H1 (cell line): Measurements from ENCODE around the gene FMNL2. TPM values are rescaled to one million over a fixed set of nuclear protein-coding genes. Genes with fewer than 3 reads are reported as not detected.

ENCODE experiments used
- CTCF ChIA-PET: fragments of 300-600 bp; sonication (Branson Sonifier 250); formaldehyde crosslinking; loops from one replicate; lab custom pipeline; 2021; ENCODE audit not compliant: partially characterized antibody; lab: Charles Lee
- POLR2A ChIA-PET: fragments of 300-600 bp; sonication (Branson Sonifier 250); formaldehyde crosslinking; loops from one replicate; lab custom pipeline; 2021; ENCODE audit warnings: inconsistent platforms; ENCODE audit not compliant: partially characterized antibody; lab: Charles Lee
- DNase-seq, 2 experiments: peaks; one replicate each; pipeline versions ENCODE4 v3.0.0 to v3.0.0-alpha.2; 2010 to 2022; ENCODE audit warnings: low spot score in 2 of 2, low read depth in 1 of 2, mixed read lengths in 1 of 2
- FAIRE-seq: peaks from 2 replicates; lab custom pipeline; 2011; peaks lifted over from hg19 to GRCh38; lab: Jason Lieb, UNC
- H2AFZ ChIP-seq: 2 replicates; pipeline ENCODE4 v1.8.1; 2012; ENCODE audit warnings: low read length, inconsistent platforms
- H2AK5ac ChIP-seq: 2 replicates; pipeline ENCODE4 v1.6.1; 2013; ENCODE audit warnings: low read depth, low read length
- H2BK120ac ChIP-seq: replicated peaks from 2 replicates; pipeline ENCODE3; 2013; ENCODE audit warnings: low read depth, low read length, inconsistent platforms
- H2BK12ac ChIP-seq: 2 replicates; pipeline ENCODE4 v1.6.1; 2013; ENCODE audit warnings: low read depth, low read length
- H2BK15ac ChIP-seq: 2 replicates; pipeline ENCODE4 v1.6.1; 2013; ENCODE audit warnings: low read length
- H2BK20ac ChIP-seq: 2 replicates; pipeline ENCODE4 v1.6.1; 2013; ENCODE audit warnings: low read length
- H2BK5ac ChIP-seq: 2 replicates; pipeline ENCODE4 v1.6.1; 2013; ENCODE audit warnings: low read depth, low read length
- H3K14ac ChIP-seq: 2 replicates; pipeline ENCODE4 v1.6.1; 2013; ENCODE audit warnings: inconsistent platforms; ENCODE audit not compliant: insufficient read length
- H3K18ac ChIP-seq: 2 replicates; pipeline ENCODE4 v1.6.1; 2013; ENCODE audit warnings: low read length; ENCODE audit errors: extremely low read depth
- H3K23ac ChIP-seq: 2 replicates; pipeline ENCODE4 v1.6.1; 2013; ENCODE audit warnings: inconsistent platforms; ENCODE audit not compliant: insufficient read length
- H3K23me2 ChIP-seq: 2 replicates; pipeline ENCODE4 v1.6.1; 2013; ENCODE audit warnings: low read depth, low read length
- H3K27ac ChIP-seq: 2 replicates; pipeline ENCODE4 v1.6.1; 2011; ENCODE audit warnings: low read depth, low read length, inconsistent platforms
- H3K27me3 ChIP-seq, 4 experiments: replicated peaks in 1 of 4; 1 replicate in 1 of 4; 2 replicates in 3 of 4; pipeline versions ENCODE4 v1.6.1 to v1.8.1; 2011 to 2013; ENCODE audit warnings: low read length in 3 of 4, mild to moderate bottlenecking in 3 of 4, inconsistent platforms in 2 of 4, mixed read lengths in 2 of 4, moderate library complexity in 1 of 4; ENCODE audit not compliant: control insufficient read depth in 3 of 4, insufficient read depth in 3 of 4; ENCODE audit errors: extremely low read depth in 1 of 4
- H3K36me3 ChIP-seq, 4 experiments: 2 replicates each; pipeline versions ENCODE4 v1.6.1 to v1.8.1; 2011 to 2013; ENCODE audit warnings: mild to moderate bottlenecking in 4 of 4, low read length in 3 of 4, moderate library complexity in 2 of 4, control low read depth in 1 of 4, inconsistent platforms in 1 of 4; ENCODE audit not compliant: insufficient read depth in 4 of 4, control insufficient read depth in 2 of 4
- H3K4ac ChIP-seq: replicated peaks from 2 replicates; pipeline ENCODE3; 2013; ENCODE audit warnings: low read length, low read depth, mixed read lengths, inconsistent platforms; ENCODE audit not compliant: insufficient read length
- H3K4me1 ChIP-seq, 4 experiments: replicated peaks in 1 of 4; 1 replicate in 1 of 4; 2 replicates in 3 of 4; pipeline versions ENCODE4 v1.6.1 to v1.8.1; 2011 to 2013; ENCODE audit warnings: low read length in 3 of 4, inconsistent platforms in 2 of 4, mixed read lengths in 1 of 4; ENCODE audit not compliant: insufficient read depth in 4 of 4, control insufficient read depth in 3 of 4
- H3K4me2 ChIP-seq, 2 experiments: 2 replicates each; pipeline versions ENCODE4 v1.6.1 to v1.8.1; 2011 to 2013; ENCODE audit warnings: low read depth in 2 of 2, low read length in 2 of 2, control low read depth in 1 of 2, inconsistent platforms in 1 of 2, mild to moderate bottlenecking in 1 of 2; ENCODE audit not compliant: insufficient read depth in 1 of 2
- H3K4me3 ChIP-seq, 4 experiments: fragments of 200-600, 300-600 bp in 1 of 4; sonication (generic), shearing (Covaris generic), sonication (Bioruptor Twin) in 1 of 4; 2 replicates each; pipeline versions ENCODE4 v1.5.1 to v1.8.1; 2011 to 2016; ENCODE audit warnings: low read length in 4 of 4, low read depth in 3 of 4, control low read depth in 2 of 4, inconsistent platforms in 2 of 4, mild to moderate bottlenecking in 2 of 4, mixed read lengths in 1 of 4, moderate library complexity in 1 of 4; ENCODE audit not compliant: insufficient read depth in 2 of 4; ENCODE audit errors: extremely low read depth in 1 of 4
- H3K56ac ChIP-seq: replicated peaks from 2 replicates; pipeline ENCODE3; 2013; ENCODE audit warnings: low read depth, mild to moderate bottlenecking, mixed read lengths, low read length, inconsistent platforms; ENCODE audit not compliant: insufficient read length
- H3K79me1 ChIP-seq: 2 replicates; pipeline ENCODE4 v1.6.1; 2013; ENCODE audit warnings: low read depth, low read length, control low read depth
- H3K79me2 ChIP-seq, 2 experiments: 2 replicates each; pipeline versions ENCODE4 v1.6.1 to v1.8.1; 2012 to 2013; ENCODE audit warnings: low read length in 2 of 2, mild to moderate bottlenecking in 2 of 2, inconsistent platforms in 1 of 2; ENCODE audit not compliant: insufficient read depth in 2 of 2, control insufficient read depth in 1 of 2
- H3K9ac ChIP-seq, 4 experiments: replicated peaks in 1 of 4; 1 replicate in 1 of 4; 2 replicates in 3 of 4; pipeline versions ENCODE4 v1.6.1 to v1.8.1; 2011 to 2013; ENCODE audit warnings: low read depth in 3 of 4, low read length in 3 of 4, control low read depth in 2 of 4, mild to moderate bottlenecking in 2 of 4, moderate library complexity in 2 of 4, inconsistent platforms in 1 of 4; ENCODE audit errors: extremely low read depth in 1 of 4
- H3K9me3 ChIP-seq, 2 experiments: 2 replicates each; pipeline versions ENCODE4 v1.6.1 to v1.8.1; 2012 to 2013; ENCODE audit warnings: mild to moderate bottlenecking in 2 of 2, moderate library complexity in 2 of 2, control low read depth in 1 of 2, inconsistent platforms in 1 of 2, low read depth in 1 of 2, low read length in 1 of 2, mixed read lengths in 1 of 2; ENCODE audit not compliant: insufficient read depth in 2 of 2
- H4K20me1 ChIP-seq, 2 experiments: replicated peaks in 1 of 2; 2 replicates each; pipeline versions ENCODE3 to v1.8.1; 2011 to 2013; ENCODE audit warnings: inconsistent platforms in 2 of 2, low read length in 2 of 2, mild to moderate bottlenecking in 1 of 2; ENCODE audit not compliant: insufficient read depth in 2 of 2, control insufficient read depth in 1 of 2
- H4K5ac ChIP-seq: 2 replicates; pipeline ENCODE4 v1.6.1; 2013; ENCODE audit warnings: low read length, low read depth, mixed read lengths, inconsistent platforms; ENCODE audit not compliant: insufficient read length
- H4K8ac ChIP-seq: 2 replicates; pipeline ENCODE4 v1.8.0; 2013; ENCODE audit warnings: mild to moderate bottlenecking, moderate library complexity, low read length, inconsistent platforms; ENCODE audit not compliant: insufficient read depth; ENCODE audit errors: extremely low read depth
- H4K91ac ChIP-seq: replicated peaks from 2 replicates; pipeline ENCODE3; 2013; ENCODE audit warnings: low read length, mixed read lengths, inconsistent platforms; ENCODE audit not compliant: insufficient read length
- JUND ChIP-seq: IDR thresholded peaks from 2 replicates; pipeline ENCODE4 v1.6.1; 2011; ENCODE audit warnings: mild to moderate bottlenecking, improper control_type of control experiment, low read length
- KDM1A ChIP-seq: fragments of 200-600, 300-600 bp; sonication (generic); IDR thresholded peaks from 2 replicates; pipeline ENCODE4 v1.7.1; 2016; ENCODE audit warnings: mild to moderate bottlenecking, low read length, borderline replicate concordance
- SP1 ChIP-seq: IDR thresholded peaks from 2 replicates; pipeline ENCODE4 v1.6.1; 2011; ENCODE audit warnings: low read depth, low read length
- SP2 ChIP-seq: IDR thresholded peaks from 2 replicates; pipeline ENCODE4 v1.6.1; 2012; ENCODE audit warnings: mild to moderate bottlenecking, low read length, inconsistent platforms
- WGBS, 2 experiments: shearing (Covaris generic) in 1 of 2; methylation state at CpG; one replicate each; pipeline versions ENCODE4 v1.1.6 to v1.1.7; 2013 to 2015; ENCODE audit warnings: low lambda C conversion rate in 2 of 2, mixed read lengths in 2 of 2, inconsistent platforms in 1 of 2, low coverage in 1 of 2, missing lambda C conversion rate in 1 of 2; ENCODE audit not compliant: insufficient replicate concordance in 2 of 2, insufficient coverage in 1 of 2, insufficient read length in 1 of 2; ENCODE audit errors: extremely low coverage in 1 of 2, missing lambda C conversion rate in 1 of 2; 5-methylcytosine and 5-hydroxymethylcytosine counted together
- polyA plus RNA-seq, 7 experiments: library from polyadenylated mRNA; depleted of rRNA in 3 of 7; stranded (reverse) in 5 of 7; unstranded in 2 of 7; fragments of >200 nt in 5 of 7; fragments of 200-250 nt in 2 of 7; gene quantifications; 1 replicate in 5 of 7; 2 replicates in 1 of 7; 4 replicates in 1 of 7; pipeline versions ENCODE4 v1.2.1 to v1.2.3, GENCODE V29; 2011 to 2013; ENCODE audit warnings: missing spikeins in 2 of 7, mixed read lengths in 2 of 7
- total RNA-seq: library from RNA; stranded (reverse); fragmentation: NEBNext Ultra II Directional; extraction: Animal tissue kit (Norgen Biotek cat#: 25700); gene quantifications from 2 replicates; pipeline ENCODE4 v1.2.1, GENCODE V29; 2021
- TF ChIP-seq, protein P1 (sequence below): IDR thresholded peaks from 2 replicates; pipeline ENCODE4 v1.6.1; 2012; ENCODE audit warnings: inconsistent platforms
- TF ChIP-seq, protein P2 (sequence below): IDR thresholded peaks from 2 replicates; pipeline ENCODE4 v1.6.1; 2012; ENCODE audit warnings: low read length, inconsistent platforms

FMNL2 gene
- total and polyA plus RNA-seq, 2 of the 8 experiments (the other 6 are each of a cell fraction or from before 2014, with no cell fraction given) = 15.5 to 45.1 TPM

DNA sequence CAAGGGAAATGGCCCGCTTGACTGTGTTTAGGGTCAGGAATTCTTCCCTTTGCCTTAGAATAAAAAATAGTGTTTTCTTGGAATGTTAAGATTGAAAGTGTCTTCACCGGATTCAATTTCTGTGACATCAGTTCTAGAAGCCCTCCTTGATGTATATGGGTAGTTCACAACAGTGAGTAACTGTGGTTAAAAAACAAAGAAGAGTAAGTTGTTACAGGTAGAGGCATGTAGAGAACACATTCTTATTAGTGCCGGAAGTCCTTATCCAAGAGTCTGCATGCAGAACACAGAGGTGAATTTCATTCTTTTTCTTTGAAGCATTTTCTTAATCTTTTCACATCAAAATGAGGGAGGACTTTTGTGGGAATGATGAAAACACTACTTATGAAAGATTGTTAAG is 105.5 kb downstream of the FMNL2 start:
- H3K23ac ChIP-seq = no peak overlapping the region
- no peak overlapping the region for H4K91ac ChIP-seq
- H3K79me2 ChIP-seq = peaks cover 5 to 95% of the 10 kb centered on the region in 2 experiments
- no peak overlapping the region for H4K8ac ChIP-seq
- H3K4me2 ChIP-seq = no peak overlapping the region
- no peak overlapping the region for H2BK120ac ChIP-seq
- FAIRE-seq = no peak
- TF ChIP-seq KDM1A = no peak
- no peak for TF ChIP-seq SP2
- TF ChIP-seq, protein P1, sequence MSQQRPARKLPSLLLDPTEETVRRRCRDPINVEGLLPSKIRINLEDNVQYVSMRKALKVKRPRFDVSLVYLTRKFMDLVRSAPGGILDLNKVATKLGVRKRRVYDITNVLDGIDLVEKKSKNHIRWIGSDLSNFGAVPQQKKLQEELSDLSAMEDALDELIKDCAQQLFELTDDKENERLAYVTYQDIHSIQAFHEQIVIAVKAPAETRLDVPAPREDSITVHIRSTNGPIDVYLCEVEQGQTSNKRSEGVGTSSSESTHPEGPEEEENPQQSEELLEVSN = no peak
- TF ChIP-seq JUND = no peak
- TF ChIP-seq SP1 = no peak
- TF ChIP-seq, protein P2, sequence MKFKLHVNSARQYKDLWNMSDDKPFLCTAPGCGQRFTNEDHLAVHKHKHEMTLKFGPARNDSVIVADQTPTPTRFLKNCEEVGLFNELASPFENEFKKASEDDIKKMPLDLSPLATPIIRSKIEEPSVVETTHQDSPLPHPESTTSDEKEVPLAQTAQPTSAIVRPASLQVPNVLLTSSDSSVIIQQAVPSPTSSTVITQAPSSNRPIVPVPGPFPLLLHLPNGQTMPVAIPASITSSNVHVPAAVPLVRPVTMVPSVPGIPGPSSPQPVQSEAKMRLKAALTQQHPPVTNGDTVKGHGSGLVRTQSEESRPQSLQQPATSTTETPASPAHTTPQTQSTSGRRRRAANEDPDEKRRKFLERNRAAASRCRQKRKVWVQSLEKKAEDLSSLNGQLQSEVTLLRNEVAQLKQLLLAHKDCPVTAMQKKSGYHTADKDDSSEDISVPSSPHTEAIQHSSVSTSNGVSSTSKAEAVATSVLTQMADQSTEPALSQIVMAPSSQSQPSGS = no peak
- WGBS, 2 experiments = 96% methylated on average over 3 of the region's 3 CpGs; no CpG with 5 or more reads in 1 of the 2 experiments
- ChIA-PET POLR2A (no interaction called here), CTCF (interaction anchor here (0.7 to 2.2 kb wide), 2 partner anchors 14 to 54 kb away, joined by 3 to 8 read pairs; no protein-coding TSS in a partner anchor)
- no peak overlapping the region for H2AK5ac ChIP-seq
- no peak for DNase-seq
- H3K23me2 ChIP-seq = peaks cover 1% of the 10 kb centered on the region; the same call in 1 of the 2 replicates
- no peak overlapping the region for H3K18ac ChIP-seq
- H3K4ac ChIP-seq = no peak overlapping the region
- H3K14ac ChIP-seq = no peak overlapping the region
- H3K4me1 ChIP-seq = peaks cover 0 to 25% (median 5%) of the 10 kb centered on the region in 4 experiments; a peak in 5 of 7 replicates
- H3K79me1 ChIP-seq = peaks cover 12% of the 10 kb centered on the region
- H4K5ac ChIP-seq = no peak overlapping the region
- no peak overlapping the region for H3K27ac ChIP-seq
- H3K9me3 ChIP-seq = no peaks in the 10 kb centered on the region
- H3K9ac ChIP-seq = no peak overlapping the region; a peak in 1 of 7 replicates
- peaks cover 2 to 6% of the 10 kb centered on the region in 2 experiments for H4K20me1 ChIP-seq
- no peak overlapping the region for H2BK15ac ChIP-seq
- H2BK5ac ChIP-seq = no peak overlapping the region
- no peaks in the 10 kb centered on the region for H3K36me3 ChIP-seq
- H2BK12ac ChIP-seq = no peak overlapping the region
- no peak overlapping the region for H2BK20ac ChIP-seq
- H3K56ac ChIP-seq = no peak overlapping the region
- no peak overlapping the region for H3K4me3 ChIP-seq
- H2AFZ ChIP-seq = no peak overlapping the region
- no peaks in the 10 kb centered on the region for H3K27me3 ChIP-seq
